Measurements from ENCODE around the gene COMMD9. TPM values are rescaled to one million over a fixed set of nuclear protein-coding genes. Genes with fewer than 3 reads are reported as not detected.

Gene COMMD9
- total and polyA plus RNA-seq, 2 experiments from 2014 or later = 22.4 to 44.1 TPM

GRCh38 chr11:36296884-36297543 is 7.8 kb upstream of the COMMD9 start:
- Histone ChIP-seq H3K4me2 (no peak overlapping the region), H3K27ac (ENCODE audit: low read depth) (no peak overlapping the region), H3K4me1 (ENCODE audit: insufficient read depth) (no peaks in the 10 kb centered on the region), H3K4me3 (no peak overlapping the region), H3F3A (replicated peaks; ENCODE audit: low read depth) (no peaks in the 10 kb centered on the region), H3K9me2 (ENCODE audit: insufficient read depth) (no peaks in the 10 kb centered on the region), H3K79me2 (replicated peaks; ENCODE audit: insufficient read depth) (no peaks in the 10 kb centered on the region), H3K36me3 (ENCODE audit: insufficient read depth) (no peaks in the 10 kb centered on the region), H4K20me1 (replicated peaks; ENCODE audit: insufficient read depth) (no peaks in the 10 kb centered on the region), H2AFZ (no peak overlapping the region), H3K27me3 (ENCODE audit: insufficient read depth) (no peaks in the 10 kb centered on the region)
- ATAC-seq = no peak
- Mint-ChIP-seq H3K36me3 (ENCODE audit: low read depth) (no peaks in the 10 kb centered on the region), H3K9me3 (peaks cover 4% of the 10 kb centered on the region; the same call in 1 of the 3 replicates), H3K27ac (no peak overlapping the region), H3K27me3 (ENCODE audit: insufficient read depth, low read depth, poor library complexity) (peaks cover 13% of the 10 kb centered on the region), H3K4me1 (peaks cover 5% of the 10 kb centered on the region; the same call in 2 of the 3 replicates), H3K4me3 (no peak overlapping the region)
- no peak for DNase-seq (ENCODE audit: low spot score)
- TF ChIP-seq, protein P1, sequence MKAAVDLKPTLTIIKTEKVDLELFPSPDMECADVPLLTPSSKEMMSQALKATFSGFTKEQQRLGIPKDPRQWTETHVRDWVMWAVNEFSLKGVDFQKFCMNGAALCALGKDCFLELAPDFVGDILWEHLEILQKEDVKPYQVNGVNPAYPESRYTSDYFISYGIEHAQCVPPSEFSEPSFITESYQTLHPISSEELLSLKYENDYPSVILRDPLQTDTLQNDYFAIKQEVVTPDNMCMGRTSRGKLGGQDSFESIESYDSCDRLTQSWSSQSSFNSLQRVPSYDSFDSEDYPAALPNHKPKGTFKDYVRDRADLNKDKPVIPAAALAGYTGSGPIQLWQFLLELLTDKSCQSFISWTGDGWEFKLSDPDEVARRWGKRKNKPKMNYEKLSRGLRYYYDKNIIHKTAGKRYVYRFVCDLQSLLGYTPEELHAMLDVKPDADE (IDR thresholded peaks at IDR 0.05) = no peak
- TF ChIP-seq STAT1 (IDR thresholded peaks at IDR 0.05; ENCODE audit: unreplicated experiment) = no peak
- TF ChIP-seq, protein P2, sequence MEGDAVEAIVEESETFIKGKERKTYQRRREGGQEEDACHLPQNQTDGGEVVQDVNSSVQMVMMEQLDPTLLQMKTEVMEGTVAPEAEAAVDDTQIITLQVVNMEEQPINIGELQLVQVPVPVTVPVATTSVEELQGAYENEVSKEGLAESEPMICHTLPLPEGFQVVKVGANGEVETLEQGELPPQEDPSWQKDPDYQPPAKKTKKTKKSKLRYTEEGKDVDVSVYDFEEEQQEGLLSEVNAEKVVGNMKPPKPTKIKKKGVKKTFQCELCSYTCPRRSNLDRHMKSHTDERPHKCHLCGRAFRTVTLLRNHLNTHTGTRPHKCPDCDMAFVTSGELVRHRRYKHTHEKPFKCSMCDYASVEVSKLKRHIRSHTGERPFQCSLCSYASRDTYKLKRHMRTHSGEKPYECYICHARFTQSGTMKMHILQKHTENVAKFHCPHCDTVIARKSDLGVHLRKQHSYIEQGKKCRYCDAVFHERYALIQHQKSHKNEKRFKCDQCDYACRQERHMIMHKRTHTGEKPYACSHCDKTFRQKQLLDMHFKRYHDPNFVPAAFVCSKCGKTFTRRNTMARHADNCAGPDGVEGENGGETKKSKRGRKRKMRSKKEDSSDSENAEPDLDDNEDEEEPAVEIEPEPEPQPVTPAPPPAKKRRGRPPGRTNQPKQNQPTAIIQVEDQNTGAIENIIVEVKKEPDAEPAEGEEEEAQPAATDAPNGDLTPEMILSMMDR (conservative IDR thresholded peaks at IDR 0.05; ENCODE audit: low read depth in 2 of 2) = no peak
- TF ChIP-seq CREB1 (CRISPR knock-in tag; IDR thresholded peaks at IDR 0.05; ENCODE audit: low read depth) = no peak
- no peak for TF ChIP-seq NANOG (IDR thresholded peaks at IDR 0.05; ENCODE audit: borderline replicate concordance)
- TF ChIP-seq JUNB (IDR thresholded peaks at IDR 0.05; ENCODE audit: unreplicated experiment) = no peak
- TF ChIP-seq EZH2 (IDR thresholded peaks at IDR 0.05; ENCODE audit: low read depth, unreplicated experiment) = no peak
- no peak for TF ChIP-seq POLR2AphosphoS5 (IDR thresholded peaks at IDR 0.05; ENCODE audit: low read depth)
- no peak for TF ChIP-seq ZNF114 (CRISPR knock-in tag; IDR thresholded peaks at IDR 0.05)
- TF ChIP-seq, protein P3, sequence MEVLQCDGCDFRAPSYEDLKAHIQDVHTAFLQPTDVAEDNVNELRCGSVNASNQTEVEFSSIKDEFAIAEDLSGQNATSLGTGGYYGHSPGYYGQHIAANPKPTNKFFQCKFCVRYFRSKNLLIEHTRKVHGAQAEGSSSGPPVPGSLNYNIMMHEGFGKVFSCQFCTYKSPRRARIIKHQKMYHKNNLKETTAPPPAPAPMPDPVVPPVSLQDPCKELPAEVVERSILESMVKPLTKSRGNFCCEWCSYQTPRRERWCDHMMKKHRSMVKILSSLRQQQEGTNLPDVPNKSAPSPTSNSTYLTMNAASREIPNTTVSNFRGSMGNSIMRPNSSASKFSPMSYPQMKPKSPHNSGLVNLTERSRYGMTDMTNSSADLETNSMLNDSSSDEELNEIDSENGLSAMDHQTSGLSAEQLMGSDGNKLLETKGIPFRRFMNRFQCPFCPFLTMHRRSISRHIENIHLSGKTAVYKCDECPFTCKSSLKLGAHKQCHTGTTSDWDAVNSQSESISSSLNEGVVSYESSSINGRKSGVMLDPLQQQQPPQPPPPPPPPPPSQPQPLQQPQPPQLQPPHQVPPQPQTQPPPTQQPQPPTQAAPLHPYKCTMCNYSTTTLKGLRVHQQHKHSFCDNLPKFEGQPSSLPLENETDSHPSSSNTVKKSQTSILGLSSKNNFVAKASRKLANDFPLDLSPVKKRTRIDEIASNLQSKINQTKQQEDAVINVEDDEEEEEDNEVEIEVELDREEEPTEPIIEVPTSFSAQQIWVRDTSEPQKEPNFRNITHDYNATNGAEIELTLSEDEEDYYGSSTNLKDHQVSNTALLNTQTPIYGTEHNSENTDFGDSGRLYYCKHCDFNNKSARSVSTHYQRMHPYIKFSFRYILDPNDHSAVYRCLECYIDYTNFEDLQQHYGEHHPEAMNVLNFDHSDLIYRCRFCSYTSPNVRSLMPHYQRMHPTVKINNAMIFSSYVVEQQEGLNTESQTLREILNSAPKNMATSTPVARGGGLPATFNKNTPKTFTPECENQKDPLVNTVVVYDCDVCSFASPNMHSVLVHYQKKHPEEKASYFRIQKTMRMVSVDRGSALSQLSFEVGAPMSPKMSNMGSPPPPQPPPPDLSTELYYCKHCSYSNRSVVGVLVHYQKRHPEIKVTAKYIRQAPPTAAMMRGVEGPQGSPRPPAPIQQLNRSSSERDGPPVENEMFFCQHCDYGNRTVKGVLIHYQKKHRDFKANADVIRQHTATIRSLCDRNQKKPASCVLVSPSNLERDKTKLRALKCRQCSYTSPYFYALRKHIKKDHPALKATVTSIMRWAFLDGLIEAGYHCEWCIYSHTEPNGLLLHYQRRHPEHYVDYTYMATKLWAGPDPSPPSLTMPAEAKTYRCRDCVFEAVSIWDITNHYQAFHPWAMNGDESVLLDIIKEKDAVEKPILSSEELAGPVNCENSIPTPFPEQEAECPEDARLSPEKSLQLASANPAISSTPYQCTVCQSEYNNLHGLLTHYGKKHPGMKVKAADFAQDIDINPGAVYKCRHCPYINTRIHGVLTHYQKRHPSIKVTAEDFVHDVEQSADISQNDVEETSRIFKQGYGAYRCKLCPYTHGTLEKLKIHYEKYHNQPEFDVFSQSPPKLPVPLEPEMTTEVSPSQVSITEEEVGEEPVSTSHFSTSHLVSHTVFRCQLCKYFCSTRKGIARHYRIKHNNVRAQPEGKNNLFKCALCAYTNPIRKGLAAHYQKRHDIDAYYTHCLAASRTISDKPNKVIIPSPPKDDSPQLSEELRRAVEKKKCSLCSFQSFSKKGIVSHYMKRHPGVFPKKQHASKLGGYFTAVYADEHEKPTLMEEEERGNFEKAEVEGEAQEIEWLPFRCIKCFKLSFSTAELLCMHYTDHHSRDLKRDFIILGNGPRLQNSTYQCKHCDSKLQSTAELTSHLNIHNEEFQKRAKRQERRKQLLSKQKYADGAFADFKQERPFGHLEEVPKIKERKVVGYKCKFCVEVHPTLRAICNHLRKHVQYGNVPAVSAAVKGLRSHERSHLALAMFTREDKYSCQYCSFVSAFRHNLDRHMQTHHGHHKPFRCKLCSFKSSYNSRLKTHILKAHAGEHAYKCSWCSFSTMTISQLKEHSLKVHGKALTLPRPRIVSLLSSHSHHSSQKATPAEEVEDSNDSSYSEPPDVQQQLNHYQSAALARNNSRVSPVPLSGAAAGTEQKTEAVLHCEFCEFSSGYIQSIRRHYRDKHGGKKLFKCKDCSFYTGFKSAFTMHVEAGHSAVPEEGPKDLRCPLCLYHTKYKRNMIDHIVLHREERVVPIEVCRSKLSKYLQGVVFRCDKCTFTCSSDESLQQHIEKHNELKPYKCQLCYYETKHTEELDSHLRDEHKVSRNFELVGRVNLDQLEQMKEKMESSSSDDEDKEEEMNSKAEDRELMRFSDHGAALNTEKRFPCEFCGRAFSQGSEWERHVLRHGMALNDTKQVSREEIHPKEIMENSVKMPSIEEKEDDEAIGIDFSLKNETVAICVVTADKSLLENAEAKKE (CRISPR knock-in tag; IDR thresholded peaks at IDR 0.05) = no peak
- no peak for TF ChIP-seq ZNF331 (CRISPR knock-in tag; IDR thresholded peaks at IDR 0.05; ENCODE audit: low read depth)
- TF ChIP-seq, protein P4, sequence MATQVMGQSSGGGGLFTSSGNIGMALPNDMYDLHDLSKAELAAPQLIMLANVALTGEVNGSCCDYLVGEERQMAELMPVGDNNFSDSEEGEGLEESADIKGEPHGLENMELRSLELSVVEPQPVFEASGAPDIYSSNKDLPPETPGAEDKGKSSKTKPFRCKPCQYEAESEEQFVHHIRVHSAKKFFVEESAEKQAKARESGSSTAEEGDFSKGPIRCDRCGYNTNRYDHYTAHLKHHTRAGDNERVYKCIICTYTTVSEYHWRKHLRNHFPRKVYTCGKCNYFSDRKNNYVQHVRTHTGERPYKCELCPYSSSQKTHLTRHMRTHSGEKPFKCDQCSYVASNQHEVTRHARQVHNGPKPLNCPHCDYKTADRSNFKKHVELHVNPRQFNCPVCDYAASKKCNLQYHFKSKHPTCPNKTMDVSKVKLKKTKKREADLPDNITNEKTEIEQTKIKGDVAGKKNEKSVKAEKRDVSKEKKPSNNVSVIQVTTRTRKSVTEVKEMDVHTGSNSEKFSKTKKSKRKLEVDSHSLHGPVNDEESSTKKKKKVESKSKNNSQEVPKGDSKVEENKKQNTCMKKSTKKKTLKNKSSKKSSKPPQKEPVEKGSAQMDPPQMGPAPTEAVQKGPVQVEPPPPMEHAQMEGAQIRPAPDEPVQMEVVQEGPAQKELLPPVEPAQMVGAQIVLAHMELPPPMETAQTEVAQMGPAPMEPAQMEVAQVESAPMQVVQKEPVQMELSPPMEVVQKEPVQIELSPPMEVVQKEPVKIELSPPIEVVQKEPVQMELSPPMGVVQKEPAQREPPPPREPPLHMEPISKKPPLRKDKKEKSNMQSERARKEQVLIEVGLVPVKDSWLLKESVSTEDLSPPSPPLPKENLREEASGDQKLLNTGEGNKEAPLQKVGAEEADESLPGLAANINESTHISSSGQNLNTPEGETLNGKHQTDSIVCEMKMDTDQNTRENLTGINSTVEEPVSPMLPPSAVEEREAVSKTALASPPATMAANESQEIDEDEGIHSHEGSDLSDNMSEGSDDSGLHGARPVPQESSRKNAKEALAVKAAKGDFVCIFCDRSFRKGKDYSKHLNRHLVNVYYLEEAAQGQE (IDR thresholded peaks at IDR 0.05; ENCODE audit: unreplicated experiment) = no peak
- no peak for TF ChIP-seq EZH2phosphoT487 (IDR thresholded peaks at IDR 0.05; ENCODE audit: unreplicated experiment)

All from GM23338 (cell line).